Vagina (tissue), 2 donors: ENCODE measurements around the gene AK9.

Experiments
- CTCF ChIP-seq, 3 experiments: fragments of 450-650 bp in 2 of 3; fragments of 200-600 bp in 1 of 3; sonication (generic) in 1 of 3; IDR thresholded peaks; one replicate each; pipeline ENCODE4 v1.5.1; 2017 to 2019; ENCODE audit warnings: antibody characterized with exemption in 3 of 3, mild to moderate bottlenecking in 2 of 3, moderate library complexity in 2 of 3
- POLR2A ChIP-seq, 2 donors: fragments of 450-650 bp; IDR thresholded peaks; one replicate each; pipeline ENCODE4 v1.6.1; 2017; ENCODE audit warnings: antibody characterized with exemption in 2 of 2, mild to moderate bottlenecking in 2 of 2, moderate library complexity in 2 of 2
- POLR2AphosphoS5 ChIP-seq, 2 donors: sonication (generic); formaldehyde crosslinking; IDR thresholded peaks; one replicate each; pipeline ENCODE4 v1.9.0; 2017; ENCODE audit warnings: antibody characterized with exemption in 2 of 2, mild to moderate bottlenecking in 2 of 2, low read depth in 1 of 2; ENCODE audit not compliant: insufficient read depth in 1 of 2

GRCh38 chr6:109448615-109449014 lies 242.4 kb downstream of the AK9 start:
- TF ChIP-seq POLR2AphosphoS5 (IDR thresholded peaks at IDR 0.05; ENCODE audit: insufficient read depth in 1 of 2, low read depth in 1 of 2) (no peak), CTCF (IDR thresholded peaks at IDR 0.05) (no peak), POLR2A (IDR thresholded peaks at IDR 0.05) (no peak)
